HG02610 (cell line): Measurements from ENCODE around the gene VAV3.

Source experiments
- ATAC-seq: cut with Tn5 transposase; IDR thresholded peaks from one replicate; pipeline ENCODE4 v1.9.1; 2021; ENCODE audit warnings: mild to moderate bottlenecking, moderate library complexity; ENCODE audit not compliant: unreplicated experiment

The VAV3 gene

GRCh38 chr1:107523061-107523460, 441.9 kb downstream of the VAV3 start:
- ATAC-seq = no peak
